ENCODE results near the gene MRPL52. TPM values are rescaled to one million over a fixed set of nuclear protein-coding genes. Genes with fewer than 3 reads are reported as not detected.

The MRPL52 gene
- total and polyA plus RNA-seq, 2 of the 13 experiments (the other 11 are each of a cell fraction or from before 2014, with no cell fraction given) = 118 to 329 TPM

DNA sequence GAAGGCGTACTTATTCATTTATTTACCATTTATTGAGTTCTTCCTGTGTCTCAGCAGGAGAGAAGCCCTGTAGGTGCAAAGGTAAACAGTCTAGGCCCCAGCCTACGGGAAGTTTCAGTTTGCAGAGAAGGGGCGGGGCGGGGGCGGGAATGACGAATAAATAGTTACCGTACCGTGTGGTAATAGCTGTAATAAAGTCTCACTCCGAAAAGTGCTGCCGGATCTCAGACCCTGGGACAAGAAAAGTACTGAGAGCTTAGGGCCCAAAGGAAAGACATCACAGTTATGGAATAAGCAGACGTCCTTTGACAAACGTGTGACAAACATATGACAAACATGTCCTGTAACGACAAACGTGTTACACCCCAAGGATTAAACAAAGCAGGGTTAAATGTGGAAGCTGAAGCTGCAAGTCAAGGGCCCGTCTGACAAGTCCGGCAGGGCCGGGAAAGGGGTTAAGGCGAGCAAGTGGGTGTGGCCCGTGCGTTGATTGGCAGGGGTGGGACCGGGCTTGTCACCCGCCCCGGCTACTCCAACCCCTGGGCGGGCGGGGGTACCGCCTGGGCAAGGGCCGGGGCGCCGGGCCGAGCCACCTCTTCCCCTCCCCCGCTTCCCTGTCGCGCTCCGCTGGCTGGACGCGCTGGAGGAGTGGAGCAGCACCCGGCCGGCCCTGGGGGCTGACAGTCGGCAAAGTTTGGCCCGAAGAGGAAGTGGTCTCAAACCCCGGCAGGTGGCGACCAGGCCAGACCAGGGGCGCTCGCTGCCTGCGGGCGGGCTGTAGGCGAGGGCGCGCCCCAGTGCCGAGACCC, 41.7 kb downstream of the MRPL52 start, which contains the start of gene LRP10 (continued):
- TF ChIP-seq, protein P1, sequence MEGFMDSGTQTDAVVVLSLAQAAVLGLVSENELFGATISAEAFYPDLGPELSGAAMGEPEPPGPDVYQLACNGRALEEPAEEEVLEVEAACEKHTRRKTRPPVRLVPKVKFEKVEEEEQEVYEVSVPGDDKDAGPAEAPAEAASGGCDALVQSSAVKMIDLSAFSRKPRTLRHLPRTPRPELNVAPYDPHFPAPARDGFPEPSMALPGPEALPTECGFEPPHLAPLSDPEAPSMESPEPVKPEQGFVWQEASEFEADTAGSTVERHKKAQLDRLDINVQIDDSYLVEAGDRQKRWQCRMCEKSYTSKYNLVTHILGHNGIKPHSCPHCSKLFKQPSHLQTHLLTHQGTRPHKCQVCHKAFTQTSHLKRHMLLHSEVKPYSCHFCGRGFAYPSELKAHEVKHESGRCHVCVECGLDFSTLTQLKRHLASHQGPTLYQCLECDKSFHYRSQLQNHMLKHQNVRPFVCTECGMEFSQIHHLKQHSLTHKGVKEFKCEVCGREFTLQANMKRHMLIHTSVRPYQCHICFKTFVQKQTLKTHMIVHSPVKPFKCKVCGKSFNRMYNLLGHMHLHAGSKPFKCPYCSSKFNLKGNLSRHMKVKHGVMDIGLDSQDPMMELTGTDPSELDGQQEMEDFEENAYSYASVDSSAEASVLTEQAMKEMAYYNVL (CRISPR knock-in tag; IDR thresholded peaks at IDR 0.05; ENCODE audit: borderline replicate concordance) = peak; percentile 65; the same call in 1 of the 2 replicates
- peak; percentile 75; the same call in 1 of the 2 replicates for TF ChIP-seq ZBTB7A (CRISPR knock-in tag; IDR thresholded peaks at IDR 0.05)
- TF ChIP-seq HOXA7 (CRISPR knock-in tag; IDR thresholded peaks at IDR 0.05) = no peak
- TF ChIP-seq POLR2G (IDR thresholded peaks at IDR 0.05; ENCODE audit: low read depth, low read length) = peak; percentile 80
- peak; percentile 97 for TF ChIP-seq SRY (CRISPR knock-in tag; IDR thresholded peaks at IDR 0.05)
- TF ChIP-seq SOX13 (IDR thresholded peaks at IDR 0.05) = no peak; the same call in 1 of the 2 replicates
- peak in 1 of 2 experiments; percentile 74; a peak in 2 of 4 replicates for TF ChIP-seq SOX13 (CRISPR knock-in tag; conservative IDR thresholded peaks at IDR 0.05 in 1 of 2, IDR thresholded peaks at IDR 0.05 in 1 of 2)
- peak; percentile 45 for TF ChIP-seq FOXJ3 (CRISPR knock-in tag; IDR thresholded peaks at IDR 0.05; ENCODE audit: borderline replicate concordance)
- TF ChIP-seq SRSF1 (optimal IDR thresholded peaks at IDR 0.05; ENCODE audit: low read depth, low read length) = no peak
- peak; percentile 54; the same call in 1 of the 2 replicates for TF ChIP-seq TFAP4 (IDR thresholded peaks at IDR 0.05; ENCODE audit: borderline replicate concordance, low read depth)
- peak; percentile 97 for TF ChIP-seq TBX2 (CRISPR knock-in tag; IDR thresholded peaks at IDR 0.05; ENCODE audit: borderline replicate concordance)
- TF ChIP-seq ZFP36L2 (CRISPR knock-in tag; IDR thresholded peaks at IDR 0.05) = peak; percentile 17; the same call in 1 of the 2 replicates
- TF ChIP-seq ZBTB42 (CRISPR knock-in tag; IDR thresholded peaks at IDR 0.05) = peak; percentile 39; the same call in 1 of the 2 replicates
- peak; percentile 69 for TF ChIP-seq ZFP1 (CRISPR knock-in tag; IDR thresholded peaks at IDR 0.05)
- peak; percentile 30; the same call in 1 of the 2 replicates for TF ChIP-seq FIP1L1 (IDR thresholded peaks at IDR 0.05; ENCODE audit: borderline replicate concordance, insufficient read depth, low read depth, low read length)
- TF ChIP-seq AKNA (CRISPR knock-in tag; IDR thresholded peaks at IDR 0.05; ENCODE audit: borderline replicate concordance) = peak; percentile 45; the same call in 1 of the 2 replicates
- peak; percentile 93; the same call in 1 of the 2 replicates for TF ChIP-seq TMF1 (CRISPR knock-in tag; IDR thresholded peaks at IDR 0.05; ENCODE audit: low read depth)
- TF ChIP-seq ZSCAN20 (CRISPR knock-in tag; IDR thresholded peaks at IDR 0.05; ENCODE audit: borderline replicate concordance) = peak; percentile 99
- TF ChIP-seq ZNF33A (CRISPR knock-in tag; IDR thresholded peaks at IDR 0.05; ENCODE audit: borderline replicate concordance) = peak; percentile 99; the same call in 1 of the 2 replicates
- peak; percentile 85; the same call in 1 of the 2 replicates for TF ChIP-seq ZNF768 (CRISPR knock-in tag; IDR thresholded peaks at IDR 0.05)
- TF ChIP-seq ZNF292 (CRISPR knock-in tag; IDR thresholded peaks at IDR 0.05; ENCODE audit: borderline replicate concordance, low read depth) = peak; percentile 79

Data from HepG2 (cell line).